SK-N-SH (cell line): Measurements from ENCODE around the gene GAN. TPM values are rescaled to one million over a fixed set of nuclear protein-coding genes. Genes with fewer than 3 reads are reported as not detected.

Source experiments
- CTCF ChIA-PET: fragments of 300-600, 350-600 bp; formaldehyde crosslinking; extraction: SDS; loops from one replicate; lab custom pipeline; 2021; lab: Yijun Ruan, JAX
- POLR2A ChIA-PET: fragments of 350-600 bp; sonication (Branson Sonifier 250); formaldehyde crosslinking; extraction: SDS; loops from one replicate; lab custom pipeline; 2020; ENCODE audit warnings: antibody characterized with exemption, inconsistent platforms; lab: Yijun Ruan, JAX
- DNase-seq: peaks from one replicate; pipeline ENCODE4 v3.0.0; 2012
- H2AFZ ChIP-seq: fragments of 200-600 bp; sonication (generic); 2 replicates; pipeline ENCODE4 v1.8.1; 2016; ENCODE audit warnings: antibody characterized with exemption, mild to moderate bottlenecking, low read depth
- H3F3A ChIP-seq: fragments of 200-600 bp; sonication (generic); replicated peaks from 2 replicates; pipeline ENCODE3; 2016; ENCODE audit warnings: antibody characterized with exemption, mild to moderate bottlenecking; ENCODE audit not compliant: insufficient read depth
- H3K27ac ChIP-seq, 2 experiments: fragments of 200-500 bp in 1 of 2; fragments of 200-600 bp in 1 of 2; sonication (Bioruptor generic) in 1 of 2; sonication (generic), shearing (Covaris generic) in 1 of 2; 2 replicates each; pipeline versions ENCODE4 v1.5.1 to v1.6.1; 2014 to 2016; ENCODE audit warnings: low read depth in 2 of 2, inconsistent platforms in 1 of 2, low read length in 1 of 2, mild to moderate bottlenecking in 1 of 2, mixed read lengths in 1 of 2
- H3K27me3 ChIP-seq: fragments of 200-600 bp; sonication (generic), shearing (Covaris generic); 2 replicates; pipeline ENCODE4 v1.6.1; 2016; ENCODE audit warnings: mixed run types; ENCODE audit not compliant: insufficient read depth
- H3K36me3 ChIP-seq, 2 experiments: fragments of 200-500 bp in 1 of 2; fragments of 200-600 bp in 1 of 2; sonication (Bioruptor generic) in 1 of 2; sonication (generic) in 1 of 2; replicated peaks in 1 of 2; 2 replicates each; pipeline versions ENCODE3 to v1.5.1; 2014 to 2016; ENCODE audit warnings: low read length in 1 of 2, mild to moderate bottlenecking in 1 of 2; ENCODE audit not compliant: insufficient read depth in 2 of 2, control insufficient read depth in 1 of 2
- H3K4me1 ChIP-seq, 2 experiments: fragments of 200-500 bp in 1 of 2; fragments of 200-600 bp in 1 of 2; sonication (Bioruptor generic) in 1 of 2; sonication (generic), shearing (Covaris generic) in 1 of 2; 2 replicates each; pipeline versions ENCODE4 v1.5.1 to v1.6.1; 2014 to 2016; ENCODE audit warnings: low read depth in 1 of 2, low read length in 1 of 2, mixed run types in 1 of 2; ENCODE audit not compliant: insufficient read depth in 2 of 2, control insufficient read depth in 1 of 2
- H3K4me2 ChIP-seq: fragments of 200-600 bp; sonication (generic), shearing (Covaris generic); 2 replicates; pipeline ENCODE4 v1.6.1; 2017; ENCODE audit warnings: mixed run types
- H3K4me3 ChIP-seq, 2 experiments: fragments of 200-500 bp in 1 of 2; fragments of 200-600 bp in 1 of 2; sonication (Bioruptor generic) in 1 of 2; sonication (generic), shearing (Covaris generic) in 1 of 2; 2 replicates each; pipeline versions ENCODE4 v1.5.1 to v1.8.1; 2014 to 2016; ENCODE audit warnings: low read depth in 2 of 2, inconsistent platforms in 1 of 2, low read length in 1 of 2, mild to moderate bottlenecking in 1 of 2, mixed read lengths in 1 of 2, moderate library complexity in 1 of 2
- H3K79me2 ChIP-seq: fragments of 200-600 bp; sonication (generic); 2 replicates; pipeline ENCODE4 v1.8.1; 2017; ENCODE audit warnings: mild to moderate bottlenecking; ENCODE audit not compliant: insufficient read depth
- H3K9ac ChIP-seq: fragments of 200-600 bp; sonication (generic); 2 replicates; pipeline ENCODE4 v1.6.1; 2017; ENCODE audit warnings: mixed run types
- H3K9me2 ChIP-seq: fragments of 200-600 bp; sonication (generic); 2 replicates; pipeline ENCODE4 v1.6.1; 2017; ENCODE audit warnings: mixed run types
- H3K9me3 ChIP-seq: fragments of 200-600 bp; sonication (generic); 2 replicates; pipeline ENCODE4 v1.6.1; 2017; ENCODE audit warnings: mixed run types, mild to moderate bottlenecking, moderate library complexity
- H4K20me1 ChIP-seq: fragments of 200-600 bp; sonication (generic); 2 replicates; pipeline ENCODE4 v1.6.1; 2017; ENCODE audit warnings: mild to moderate bottlenecking, mixed run types; ENCODE audit not compliant: insufficient read depth
- CHD2 ChIP-seq: fragments of 150-350 bp; IDR thresholded peaks from 2 replicates; pipeline ENCODE4 v1.6.1; 2018; ENCODE audit warnings: low read length; ENCODE audit not compliant: partially characterized antibody
- ELF1 ChIP-seq: IDR thresholded peaks from 2 replicates; pipeline ENCODE4 v1.4.0; 2012
- EZH2phosphoT487 ChIP-seq: fragments of 200-600 bp; sonication (generic); IDR thresholded peaks from 2 replicates; pipeline ENCODE4 v1.6.1; 2017; ENCODE audit warnings: low read depth, mixed run types, mild to moderate bottlenecking, antibody characterized with exemption, moderate library complexity, borderline replicate concordance
- FOSL2 ChIP-seq: IDR thresholded peaks from 2 replicates; pipeline ENCODE4 v1.4.0; 2012; ENCODE audit warnings: low read depth, mild to moderate bottlenecking, moderate library complexity, borderline replicate concordance
- FOXJ3 ChIP-seq: sonication (generic); formaldehyde crosslinking; IDR thresholded peaks from 2 replicates; pipeline ENCODE4 v1.5.1; 2020; ENCODE audit warnings: mild to moderate bottlenecking, missing genetic modification reagents
- GABPA ChIP-seq: IDR thresholded peaks from 2 replicates; pipeline ENCODE4 v1.4.0; 2012; ENCODE audit warnings: low read depth, mild to moderate bottlenecking
- GATA2 ChIP-seq: sonication (generic); formaldehyde crosslinking; IDR thresholded peaks from 2 replicates; pipeline ENCODE4 v1.5.0; 2020; ENCODE audit warnings: mild to moderate bottlenecking, missing genetic modification reagents
- POLR2AphosphoS5 ChIP-seq: IDR thresholded peaks from 2 replicates; pipeline ENCODE4 v1.6.1; 2012; ENCODE audit warnings: low read depth, low read length
- RAD21 ChIP-seq: IDR thresholded peaks from 2 replicates; pipeline ENCODE4 v1.6.1; 2012; ENCODE audit warnings: mild to moderate bottlenecking, low read length
- RCOR1 ChIP-seq: fragments of 150-350 bp; IDR thresholded peaks from 2 replicates; pipeline ENCODE4 v1.6.1; 2017; ENCODE audit warnings: antibody characterized with exemption, low read length
- SIN3A ChIP-seq: IDR thresholded peaks from 2 replicates; pipeline ENCODE4 v1.6.1; 2012; ENCODE audit warnings: low read depth, mild to moderate bottlenecking, low read length, moderate library complexity, borderline replicate concordance
- SMC3 ChIP-seq: IDR thresholded peaks from 2 replicates; pipeline ENCODE4 v1.6.1; 2012; ENCODE audit warnings: low read depth, low read length, improper control_type of control experiment
- TAF1 ChIP-seq: IDR thresholded peaks from 2 replicates; pipeline ENCODE4 v1.6.1; 2012; ENCODE audit warnings: low read depth, mild to moderate bottlenecking, low read length, moderate library complexity, borderline replicate concordance
- ZBTB33 ChIP-seq: IDR thresholded peaks from 2 replicates; pipeline ENCODE4 v1.4.0; 2012; ENCODE audit warnings: low read depth, borderline replicate concordance
- WGBS: methylation state at CpG from one replicate; pipeline ENCODE4 v1.1.6; 2017; ENCODE audit warnings: low lambda C conversion rate; 5-methylcytosine and 5-hydroxymethylcytosine counted together
- polyA plus RNA-seq, 3 experiments: library from polyadenylated mRNA; depleted of rRNA; stranded (reverse); fragments of >200 nt; gene quantifications; 2 replicates each; pipeline ENCODE4 v1.2.3, GENCODE V29; 2012
- TF ChIP-seq, protein P1 (sequence below): fragments of 200-600 bp; sonication (generic); IDR thresholded peaks from 2 replicates; pipeline ENCODE4 v1.6.1; 2017; ENCODE audit warnings: antibody characterized with exemption, mild to moderate bottlenecking, moderate library complexity
- TF ChIP-seq, protein P2 (sequence below): fragments of 150-350 bp; IDR thresholded peaks from 2 replicates; pipeline ENCODE4 v1.6.1; 2016; ENCODE audit warnings: mild to moderate bottlenecking, low read depth, low read length
- TF ChIP-seq, protein P3 (sequence below): IDR thresholded peaks from 2 replicates; pipeline ENCODE4 v1.4.0; 2012; ENCODE audit warnings: low read depth, borderline replicate concordance
- TF ChIP-seq, protein P4 (sequence below): IDR thresholded peaks from 2 replicates; pipeline ENCODE4 v1.4.0; 2012; ENCODE audit warnings: low read depth

The GAN gene
- polyA plus RNA-seq, 1 of the 3 experiments (the other 2 are of a cell fraction) = 0.79 TPM

- TF ChIP-seq, protein P1, sequence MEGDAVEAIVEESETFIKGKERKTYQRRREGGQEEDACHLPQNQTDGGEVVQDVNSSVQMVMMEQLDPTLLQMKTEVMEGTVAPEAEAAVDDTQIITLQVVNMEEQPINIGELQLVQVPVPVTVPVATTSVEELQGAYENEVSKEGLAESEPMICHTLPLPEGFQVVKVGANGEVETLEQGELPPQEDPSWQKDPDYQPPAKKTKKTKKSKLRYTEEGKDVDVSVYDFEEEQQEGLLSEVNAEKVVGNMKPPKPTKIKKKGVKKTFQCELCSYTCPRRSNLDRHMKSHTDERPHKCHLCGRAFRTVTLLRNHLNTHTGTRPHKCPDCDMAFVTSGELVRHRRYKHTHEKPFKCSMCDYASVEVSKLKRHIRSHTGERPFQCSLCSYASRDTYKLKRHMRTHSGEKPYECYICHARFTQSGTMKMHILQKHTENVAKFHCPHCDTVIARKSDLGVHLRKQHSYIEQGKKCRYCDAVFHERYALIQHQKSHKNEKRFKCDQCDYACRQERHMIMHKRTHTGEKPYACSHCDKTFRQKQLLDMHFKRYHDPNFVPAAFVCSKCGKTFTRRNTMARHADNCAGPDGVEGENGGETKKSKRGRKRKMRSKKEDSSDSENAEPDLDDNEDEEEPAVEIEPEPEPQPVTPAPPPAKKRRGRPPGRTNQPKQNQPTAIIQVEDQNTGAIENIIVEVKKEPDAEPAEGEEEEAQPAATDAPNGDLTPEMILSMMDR = no peak
- TF ChIP-seq, protein P2, sequence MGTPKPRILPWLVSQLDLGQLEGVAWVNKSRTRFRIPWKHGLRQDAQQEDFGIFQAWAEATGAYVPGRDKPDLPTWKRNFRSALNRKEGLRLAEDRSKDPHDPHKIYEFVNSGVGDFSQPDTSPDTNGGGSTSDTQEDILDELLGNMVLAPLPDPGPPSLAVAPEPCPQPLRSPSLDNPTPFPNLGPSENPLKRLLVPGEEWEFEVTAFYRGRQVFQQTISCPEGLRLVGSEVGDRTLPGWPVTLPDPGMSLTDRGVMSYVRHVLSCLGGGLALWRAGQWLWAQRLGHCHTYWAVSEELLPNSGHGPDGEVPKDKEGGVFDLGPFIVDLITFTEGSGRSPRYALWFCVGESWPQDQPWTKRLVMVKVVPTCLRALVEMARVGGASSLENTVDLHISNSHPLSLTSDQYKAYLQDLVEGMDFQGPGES = no peak
- TF ChIP-seq CHD2 (no peak), RAD21 (no peak), FOSL2 (no peak), ELF1 (no peak)
- TF ChIP-seq, protein P3, sequence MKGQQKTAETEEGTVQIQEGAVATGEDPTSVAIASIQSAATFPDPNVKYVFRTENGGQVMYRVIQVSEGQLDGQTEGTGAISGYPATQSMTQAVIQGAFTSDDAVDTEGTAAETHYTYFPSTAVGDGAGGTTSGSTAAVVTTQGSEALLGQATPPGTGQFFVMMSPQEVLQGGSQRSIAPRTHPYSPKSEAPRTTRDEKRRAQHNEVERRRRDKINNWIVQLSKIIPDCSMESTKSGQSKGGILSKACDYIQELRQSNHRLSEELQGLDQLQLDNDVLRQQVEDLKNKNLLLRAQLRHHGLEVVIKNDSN = no peak
Observed at GRCh38 chr16:81424771-81425170, 110.0 kb downstream of the GAN start (continued).

DNA sequence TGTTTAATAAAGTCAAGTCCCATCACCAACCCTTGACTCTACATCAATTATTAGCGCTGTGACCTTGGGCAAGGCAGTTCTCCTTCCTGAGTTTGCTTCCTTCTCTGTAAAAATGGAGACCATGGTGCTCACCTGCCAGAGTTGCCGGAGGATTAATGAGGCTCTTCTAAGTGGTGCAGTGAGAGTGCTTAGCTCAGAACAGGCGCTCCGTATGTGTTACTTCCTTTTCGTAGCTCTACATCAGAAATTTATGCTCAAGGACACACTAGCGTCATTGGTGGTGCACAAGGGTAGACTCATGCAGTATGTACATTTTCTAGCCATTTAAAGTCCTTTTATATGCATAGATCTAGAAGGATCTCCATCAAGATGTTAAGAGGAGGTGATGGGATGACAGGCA, 112.5 kb downstream of the GAN start:
- 79% methylated on average over 6 of the region's 6 CpGs for WGBS
- Histone ChIP-seq H3K4me3 (no peak overlapping the region), H4K20me1 (no peaks in the 10 kb centered on the region), H3K9ac (no peak overlapping the region), H2AFZ (no peak overlapping the region), H3K27ac (no peak overlapping the region), H3K9me2 (no peaks in the 10 kb centered on the region), H3K27me3 (no peaks in the 10 kb centered on the region), H3K4me2 (no peak overlapping the region), H3K36me3 (no peaks in the 10 kb centered on the region), H3K4me1 (no peaks in the 10 kb centered on the region; a peak in 1 of 4 replicates), H3F3A (peaks cover 2% of the 10 kb centered on the region), H3K9me3 (no peaks in the 10 kb centered on the region), H3K79me2 (no peaks in the 10 kb centered on the region)
- DNase-seq = no peak
- POLR2A ChIA-PET = no interaction called here
- TF ChIP-seq RCOR1 (no peak), GABPA (no peak), SIN3A (no peak), EZH2phosphoT487 (no peak), ZBTB33 (no peak), GATA2 (CRISPR knock-in tag) (no peak), ELF1 (no peak), FOXJ3 (no peak), POLR2AphosphoS5 (no peak), TAF1 (no peak), SMC3 (no peak)
- TF ChIP-seq, protein P3 = no peak
- TF ChIP-seq, protein P4, sequence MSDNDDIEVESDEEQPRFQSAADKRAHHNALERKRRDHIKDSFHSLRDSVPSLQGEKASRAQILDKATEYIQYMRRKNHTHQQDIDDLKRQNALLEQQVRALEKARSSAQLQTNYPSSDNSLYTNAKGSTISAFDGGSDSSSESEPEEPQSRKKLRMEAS = no peak
- CTCF ChIA-PET = interaction anchor here (0.9 to 1.2 kb wide), 2 partner anchors 23 kb away, joined by 3 to 6 read pairs; no protein-coding TSS in a partner anchor
